Fibroblast of peridontal ligament (primary cell): ENCODE results near the gene MAGEA4.
A peak's percentile ranks its signal among the peaks of the same experiment; 100 is the strongest.
"Not testable (repeated sequence)": the region's sequence is repeated elsewhere in the genome, so short reads cannot be mapped to it uniquely, and the experiment has no call there.

ENCODE experiments used
- DNase-seq: peaks from one replicate; pipeline ENCODE4 v3.0.0-alpha.2; 2010; ENCODE audit errors: extremely low read depth

Gene MAGEA4, protein sequence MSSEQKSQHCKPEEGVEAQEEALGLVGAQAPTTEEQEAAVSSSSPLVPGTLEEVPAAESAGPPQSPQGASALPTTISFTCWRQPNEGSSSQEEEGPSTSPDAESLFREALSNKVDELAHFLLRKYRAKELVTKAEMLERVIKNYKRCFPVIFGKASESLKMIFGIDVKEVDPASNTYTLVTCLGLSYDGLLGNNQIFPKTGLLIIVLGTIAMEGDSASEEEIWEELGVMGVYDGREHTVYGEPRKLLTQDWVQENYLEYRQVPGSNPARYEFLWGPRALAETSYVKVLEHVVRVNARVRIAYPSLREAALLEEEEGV

DNA sequence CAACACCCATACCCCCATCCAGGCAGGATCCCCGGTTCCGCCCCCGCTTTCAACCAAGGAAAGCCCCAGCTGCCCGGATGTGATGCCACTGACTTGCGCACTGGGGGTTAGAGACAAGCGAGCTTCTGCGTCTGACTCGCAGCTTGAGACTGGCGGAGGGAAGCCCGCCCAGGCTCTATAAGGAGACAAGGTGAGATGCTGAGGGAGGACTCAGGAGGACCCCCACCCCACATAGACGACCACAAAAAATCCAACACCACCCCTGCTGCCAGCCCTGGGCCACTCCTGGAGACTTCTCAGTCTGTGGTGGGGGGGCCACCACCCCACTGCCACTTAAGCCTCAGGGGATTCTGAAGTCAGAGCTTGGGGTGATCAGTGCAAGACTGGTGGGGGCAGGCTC is at the start of gene MAGEA4:
MAGEA4 (plus strand) TSS at position 110 of the 400 bp plus-strand sequence. CDS start 10,776 bp downstream, outside the sequence.
- DNase-seq = no peak

GRCh38 chrX:151870602-151871001 is 42.1 kb upstream of the MAGEA4 start:
- peak; percentile 86 for DNase-seq

DNA sequence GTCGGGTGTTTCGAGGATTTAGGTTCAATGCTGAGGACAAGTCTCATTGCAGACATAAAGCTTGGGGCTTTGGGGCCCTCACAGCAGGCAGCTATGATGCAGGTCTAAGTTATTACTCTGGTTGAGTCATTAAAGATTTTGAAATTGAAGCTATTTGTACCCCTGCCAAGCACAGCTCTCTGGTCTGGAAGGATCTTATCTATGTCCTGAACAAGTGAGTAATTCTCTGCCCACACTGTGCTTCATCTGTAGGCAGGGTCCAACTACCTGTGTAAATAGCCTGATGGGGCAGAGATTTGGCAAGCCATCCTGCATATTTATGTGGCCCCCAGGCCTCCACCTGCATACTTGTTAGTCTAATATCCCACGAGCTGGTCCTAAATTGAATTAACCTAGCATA is 41.4 kb upstream of the MAGEA4 start:
- peak; percentile 85 for DNase-seq

GRCh38 chrX:151873096-151873495 is 39.6 kb upstream of the MAGEA4 start:
- DNase-seq = no peak

- DNase-seq = no peak
Measured at GRCh38 chrX:151875270-151876026, 37.2 kb upstream of the MAGEA4 start.

DNA sequence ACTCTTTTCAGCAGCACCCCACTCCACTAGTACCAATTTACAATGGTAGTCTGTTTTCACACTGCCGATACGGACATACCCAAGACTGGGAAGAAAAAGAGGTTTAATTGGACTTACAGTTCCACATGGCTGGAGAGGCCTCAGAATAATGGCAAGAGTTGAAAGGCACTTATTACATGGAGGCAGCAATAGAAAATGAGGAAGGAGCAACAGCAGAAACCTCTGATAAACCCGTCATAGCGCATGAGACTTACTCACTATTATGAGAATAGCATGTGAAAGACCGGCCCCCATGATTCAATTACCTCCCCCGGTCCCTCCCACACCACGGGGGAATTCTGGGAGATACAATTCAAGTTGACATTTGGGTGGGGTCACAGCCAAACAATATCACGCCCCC is 34.1 kb upstream of the MAGEA4 start:
- DNase-seq = no peak

DNA sequence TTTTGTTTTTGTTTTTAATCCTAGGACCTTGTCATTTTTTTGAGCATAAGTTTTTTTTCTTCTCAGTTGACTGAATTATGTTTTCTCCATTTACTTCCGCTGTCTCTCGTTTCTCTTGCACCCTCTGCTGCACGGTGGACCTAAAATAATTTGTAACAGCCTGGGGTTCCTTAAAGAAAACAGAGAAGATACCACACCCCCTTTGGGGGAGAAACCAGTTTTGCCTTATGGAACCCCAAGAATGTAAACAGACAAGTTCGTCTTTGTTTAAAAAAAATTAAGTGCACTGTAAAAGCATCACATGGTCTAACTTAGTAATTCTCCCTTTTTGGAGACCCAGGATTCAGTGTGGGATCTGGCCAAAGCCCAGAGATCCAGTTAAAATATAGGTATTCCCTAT is 32.8 kb upstream of the MAGEA4 start:
- no peak for DNase-seq

DNA sequence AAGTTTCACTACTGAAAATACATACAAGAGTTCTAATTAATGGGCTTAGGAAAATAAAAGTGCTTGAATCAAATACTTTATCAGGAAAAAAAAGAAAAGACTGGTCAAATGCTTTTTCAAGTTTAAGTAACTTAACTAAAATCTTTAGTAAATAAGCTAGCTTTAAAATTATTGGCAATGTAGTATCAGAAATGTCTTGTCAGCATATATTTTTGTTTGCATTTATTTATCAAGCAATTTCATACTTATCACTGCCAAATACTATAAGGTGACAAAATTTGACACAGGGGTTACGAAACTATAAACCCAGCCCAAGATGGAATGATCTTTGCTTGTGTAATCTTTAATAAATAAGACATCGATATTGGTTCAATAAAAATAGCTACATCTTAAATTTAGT is 31.8 kb upstream of the MAGEA4 start:
- no peak for DNase-seq

- no peak for DNase-seq
Measured at GRCh38 chrX:151889421-151889820, 23.3 kb upstream of the MAGEA4 start.

- DNase-seq = peak; percentile 56
Measured at GRCh38 chrX:151896734-151897474, 15.8 kb upstream of the MAGEA4 start.

DNA sequence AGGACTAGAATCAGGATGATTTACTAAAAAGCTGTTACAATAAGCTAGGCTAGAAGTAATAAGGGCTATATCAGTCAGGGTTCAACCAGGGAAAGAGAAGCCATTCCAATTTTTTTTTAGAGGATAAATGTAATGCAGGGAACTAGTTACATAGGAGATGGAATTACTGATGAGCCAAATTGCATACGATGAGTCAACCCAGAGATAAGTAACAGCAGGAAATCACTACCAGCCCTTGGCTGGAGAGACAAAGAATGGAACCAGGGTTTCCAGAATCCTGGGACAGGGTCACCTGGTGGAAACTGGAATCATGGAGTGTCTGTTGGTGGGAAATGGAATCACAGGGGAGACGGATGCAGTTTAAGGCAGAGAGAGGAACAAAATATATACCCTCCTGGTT is 13.1 kb upstream of the MAGEA4 start:
- peak; percentile 31 for DNase-seq

DNA sequence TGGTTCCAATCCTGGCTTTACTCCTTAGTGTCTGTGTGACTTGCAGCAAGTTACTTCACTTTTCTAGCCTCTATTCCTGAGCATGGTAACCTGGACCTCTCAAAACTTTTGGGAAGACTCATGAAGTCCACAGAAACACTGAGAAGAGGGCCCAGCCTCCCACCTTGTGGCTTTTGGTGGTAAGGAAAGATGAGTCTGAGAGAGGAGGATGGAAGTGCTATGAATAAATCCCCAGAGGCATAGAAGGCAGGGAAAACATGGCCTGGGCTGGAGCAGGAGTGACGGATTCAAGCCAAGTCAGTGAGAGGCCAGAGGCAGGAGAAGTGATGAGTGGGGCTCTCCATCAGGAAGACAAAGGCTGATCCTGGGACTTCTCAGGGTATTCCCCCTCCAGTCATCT is 10.9 kb upstream of the MAGEA4 start:
- peak; percentile 37 for DNase-seq

DNA sequence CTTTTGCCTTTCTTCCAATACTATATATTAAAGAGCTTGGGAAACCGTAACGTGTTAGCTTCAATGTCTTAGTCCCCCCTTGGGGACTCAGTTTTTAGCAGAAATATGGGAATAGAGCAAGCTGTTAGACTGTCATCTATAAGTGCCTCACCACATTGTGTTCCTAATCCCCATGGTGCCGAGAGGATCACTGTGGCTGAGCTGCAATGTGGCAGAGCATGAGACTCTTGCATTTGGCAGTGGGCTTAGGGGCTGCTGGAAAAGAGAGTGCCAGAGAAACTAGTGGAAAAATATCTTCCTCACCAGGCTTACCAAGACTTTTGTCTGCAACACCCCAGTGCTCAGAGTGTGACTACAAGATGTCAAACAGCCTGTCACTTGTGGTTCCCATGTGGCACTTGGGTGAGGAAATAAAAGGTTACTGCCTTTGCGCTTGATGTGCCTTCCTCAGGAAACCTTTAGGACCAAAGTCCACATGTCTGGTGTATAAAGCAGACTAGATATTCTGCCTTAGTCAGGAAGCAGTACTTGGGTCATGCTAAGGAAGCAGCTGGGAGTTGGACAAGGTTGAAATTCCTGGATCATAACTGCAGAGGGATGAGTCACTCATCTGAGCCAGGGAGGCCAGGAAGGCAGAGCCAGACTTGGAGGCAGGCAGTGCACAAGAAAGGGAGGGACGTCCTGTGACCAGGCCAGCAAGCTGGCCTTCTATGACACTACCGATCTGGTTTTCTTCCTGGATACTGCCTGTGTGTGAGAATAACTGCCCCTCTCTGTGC is 9.7 kb upstream of the MAGEA4 start:
- peak; percentile 84 for DNase-seq

DNA sequence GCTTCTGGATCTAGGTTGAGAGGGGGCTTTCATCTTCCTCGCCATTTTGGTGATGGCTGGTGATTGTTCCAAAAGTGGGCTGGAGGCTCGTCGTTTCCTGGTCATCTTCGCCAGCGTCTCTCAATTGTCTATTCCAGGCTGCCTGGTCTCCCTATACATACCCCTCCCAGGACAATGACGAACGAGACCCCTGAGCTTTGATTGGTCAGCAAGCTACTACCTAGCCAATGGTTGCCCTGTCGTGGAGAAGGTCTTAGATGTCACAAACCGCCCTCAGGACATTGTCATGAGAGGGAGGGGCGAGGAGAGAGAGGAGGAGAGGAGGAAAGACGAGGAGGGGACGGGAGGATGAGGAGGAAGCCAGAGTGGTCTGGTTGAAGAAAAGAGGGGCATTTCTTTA is 7.7 kb upstream of the MAGEA4 start:
- DNase-seq = no peak

DNA sequence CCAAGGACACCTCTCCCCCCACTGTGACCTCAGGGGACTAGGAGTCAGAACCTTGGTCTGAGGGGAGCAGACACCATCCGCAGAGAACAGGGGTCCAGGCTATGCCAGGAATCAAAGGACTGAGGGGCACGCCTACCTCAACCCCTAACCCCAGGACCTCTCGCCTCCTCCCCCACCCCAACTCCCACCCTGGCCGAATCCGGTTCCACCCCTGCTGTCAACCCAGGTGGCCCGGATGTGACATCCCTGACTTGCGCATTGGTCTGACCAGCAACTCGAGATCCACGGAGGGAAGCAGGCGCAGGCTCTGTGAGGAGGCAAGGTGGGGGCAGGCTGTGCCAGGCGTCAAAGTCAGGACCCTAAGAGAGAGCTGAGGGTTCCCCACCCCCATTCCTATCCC is 468 bp upstream of the MAGEA4 start:
- DNase-seq = no peak

- not testable (repeated sequence) for DNase-seq
Measured at GRCh38 chrX:151918736-151919135, 6.0 kb downstream of the MAGEA4 start.

- DNase-seq = no peak
Measured at GRCh38 chrX:151919610-151920009, 6.9 kb downstream of the MAGEA4 start.

DNA sequence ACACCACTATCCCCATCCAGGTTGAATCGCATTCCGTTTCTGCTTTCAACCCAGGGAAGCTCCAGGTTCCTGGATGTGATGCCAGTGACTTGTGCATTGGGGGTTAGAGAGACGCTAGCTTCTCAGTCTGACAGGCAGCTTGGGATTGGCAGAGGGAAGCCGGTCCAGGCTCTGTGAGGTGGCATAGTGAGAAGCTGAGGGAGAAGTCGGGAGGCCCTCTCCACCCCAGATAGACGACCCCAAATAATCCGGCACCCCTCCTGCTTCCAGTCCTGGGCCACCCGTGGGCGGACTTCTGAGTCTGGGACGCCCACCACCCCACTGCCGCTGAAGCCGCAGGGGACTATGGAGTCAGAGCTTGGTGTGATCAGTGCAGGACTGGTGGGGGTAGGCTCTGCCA is 7.4 kb downstream of the MAGEA4 start:
- DNase-seq = no peak

DNA sequence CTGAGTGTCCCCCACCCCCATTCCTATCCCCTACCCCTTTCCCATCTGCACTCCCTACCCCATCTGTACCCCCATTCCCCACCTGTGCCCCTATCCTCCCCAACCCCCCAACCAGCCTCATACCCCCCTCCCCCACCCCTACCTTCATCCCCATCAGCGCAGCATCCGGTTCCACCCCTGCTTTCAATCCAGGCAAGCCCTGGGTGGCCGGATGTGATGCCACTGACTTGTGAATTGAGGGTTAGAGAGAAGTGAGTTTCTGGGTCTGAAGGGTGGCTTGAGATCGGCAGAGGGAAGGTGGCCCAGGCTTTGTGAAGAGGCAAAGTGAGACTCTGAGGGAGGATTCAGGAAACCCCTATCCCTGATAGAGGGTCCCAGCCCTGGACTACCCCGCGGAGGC is 7.8 kb downstream of the MAGEA4 start:
- DNase-seq = no peak

DNA sequence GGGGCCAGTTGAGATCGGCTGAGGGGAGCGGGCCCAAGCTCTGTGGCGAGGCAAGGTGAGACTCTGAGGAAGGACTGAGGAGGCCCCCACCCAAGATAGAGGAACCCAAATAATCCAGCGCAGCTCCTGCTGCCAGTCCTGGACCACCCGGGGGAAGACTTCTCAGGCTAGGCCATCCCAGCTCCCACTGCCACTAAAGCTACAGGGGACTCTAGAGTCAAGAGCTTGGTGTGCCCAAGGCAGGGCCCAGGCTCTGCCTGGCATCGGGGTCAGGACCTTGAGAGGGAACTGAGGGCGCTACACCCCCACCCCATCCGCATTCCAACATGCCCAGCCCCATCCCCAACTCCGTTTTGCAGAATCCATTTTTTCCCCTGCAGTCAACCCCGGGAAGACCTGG is 8.6 kb downstream of the MAGEA4 start:
- DNase-seq = no peak

DNA sequence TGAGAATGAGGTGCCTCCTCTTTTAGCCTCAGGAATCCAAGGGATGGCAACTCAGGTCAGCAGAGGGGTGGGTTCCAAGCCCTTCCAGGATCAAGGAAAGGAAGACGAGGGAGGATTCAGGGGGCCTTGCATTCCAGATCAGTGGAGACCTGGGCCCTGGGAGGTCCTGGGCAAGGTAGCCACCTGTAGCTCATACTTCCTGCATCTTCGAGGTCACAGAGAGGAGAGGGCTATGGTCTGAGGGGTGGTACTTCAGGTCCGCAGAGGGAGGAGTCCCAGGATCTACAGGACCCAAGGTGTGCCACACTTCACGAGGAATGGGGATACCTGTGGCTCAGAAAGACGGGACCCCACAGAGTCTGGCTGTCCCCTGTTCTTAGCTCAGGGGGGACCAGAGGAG is 9.2 kb downstream of the MAGEA4 start:
- DNase-seq = no peak

DNA sequence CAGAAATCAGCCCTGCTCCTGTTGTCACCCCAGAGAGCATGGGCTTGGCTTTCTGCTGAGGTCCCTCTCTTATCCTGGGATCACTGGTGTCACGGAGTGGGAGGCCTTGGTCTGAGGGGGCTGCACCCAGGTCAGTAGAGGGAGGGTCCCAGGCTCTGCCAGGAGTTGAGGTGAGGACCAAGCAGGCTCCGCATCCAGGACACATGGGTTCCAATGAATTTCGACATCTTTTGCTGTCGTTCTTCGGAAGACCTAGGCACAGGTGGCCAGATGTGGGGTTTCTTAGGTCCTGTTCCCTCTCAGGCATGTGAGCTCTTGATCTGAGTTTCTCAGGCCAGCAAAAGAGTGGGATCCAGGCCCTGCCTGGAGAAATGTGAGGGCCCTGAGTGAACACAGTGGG is 10.0 kb downstream of the MAGEA4 start:
- no peak for DNase-seq
